ENCODE data around the gene TRPV4.

The TRPV4 gene

GRCh38 chr12:109804820-109805761, 28.1 kb downstream of the TRPV4 start:
- peak; percentile 51 for DNase-seq

DNA sequence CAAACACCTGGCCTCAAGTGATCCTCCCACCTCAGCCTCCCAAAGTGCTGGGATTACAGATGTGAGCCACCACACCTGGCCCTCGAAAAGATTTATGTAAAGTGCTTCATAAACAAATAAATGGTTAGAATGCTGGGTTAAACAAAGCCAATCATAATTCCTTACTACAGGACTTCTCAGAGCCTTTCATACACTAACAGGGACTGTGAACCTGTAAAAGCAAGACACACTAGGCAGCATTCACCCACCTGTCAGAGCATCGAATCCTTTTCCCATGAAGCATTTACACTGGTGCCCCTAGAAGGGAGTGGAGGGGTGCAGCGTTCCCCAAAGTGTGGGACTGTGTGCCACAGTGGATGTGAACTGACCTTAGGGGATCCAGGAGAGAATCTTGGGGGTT, 29.5 kb downstream of the TRPV4 start:
- no peak for DNase-seq

GRCh38 chr12:109802828-109803227, 30.4 kb downstream of the TRPV4 start:
- DNase-seq = no peak

GRCh38 chr12:109800536-109800935, 32.7 kb downstream of the TRPV4 start:
- no peak for DNase-seq

DNA sequence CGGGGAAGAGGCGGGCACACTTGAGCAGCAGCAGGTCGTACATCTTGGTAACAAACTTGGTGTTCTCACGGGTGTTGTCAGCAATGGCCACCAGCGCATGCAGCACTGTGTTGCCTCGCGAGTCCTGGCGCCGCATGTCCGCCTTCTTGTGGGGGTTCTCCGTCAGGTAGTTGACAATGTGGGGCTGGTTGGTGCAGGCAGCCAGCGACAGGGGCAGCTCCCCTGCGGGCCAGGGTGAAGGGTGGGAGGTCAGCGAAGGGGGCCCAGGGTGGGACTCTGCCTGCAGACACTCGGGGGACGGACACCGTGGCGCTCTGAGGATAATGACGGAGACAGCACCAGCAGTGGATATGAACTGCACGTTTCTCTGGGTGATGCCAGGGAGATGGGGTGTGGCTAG, 34.5 kb downstream of the TRPV4 start:
- DNase-seq = no peak

GRCh38 chr12:109797905-109798669, 35.1 kb downstream of the TRPV4 start:
- DNase-seq = no peak

DNA sequence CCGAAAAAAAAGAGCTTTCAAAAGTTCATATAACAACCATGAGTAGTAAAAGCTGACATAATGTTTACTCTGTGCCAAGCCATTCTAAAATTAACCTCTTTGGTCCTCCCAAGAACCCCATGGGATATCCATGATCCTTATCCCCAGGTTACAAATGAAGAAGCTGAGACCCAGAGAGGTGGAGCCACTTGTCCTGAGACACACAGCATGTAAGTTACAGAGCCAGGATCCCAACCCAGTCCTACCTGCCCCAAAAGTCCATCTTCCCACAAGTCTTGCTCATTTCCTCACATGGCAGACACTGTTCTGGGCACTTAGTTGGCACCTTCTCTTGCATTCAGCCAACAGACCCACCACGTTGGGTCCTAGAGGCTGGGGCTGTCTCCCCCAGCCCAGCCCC, 37.1 kb downstream of the TRPV4 start:
- DNase-seq = no peak

GRCh38 chr12:109795023-109795422, 38.2 kb downstream of the TRPV4 start:
- DNase-seq = no peak

GRCh38 chr12:109793826-109794501, 39.2 kb downstream of the TRPV4 start:
- no peak for DNase-seq

DNA sequence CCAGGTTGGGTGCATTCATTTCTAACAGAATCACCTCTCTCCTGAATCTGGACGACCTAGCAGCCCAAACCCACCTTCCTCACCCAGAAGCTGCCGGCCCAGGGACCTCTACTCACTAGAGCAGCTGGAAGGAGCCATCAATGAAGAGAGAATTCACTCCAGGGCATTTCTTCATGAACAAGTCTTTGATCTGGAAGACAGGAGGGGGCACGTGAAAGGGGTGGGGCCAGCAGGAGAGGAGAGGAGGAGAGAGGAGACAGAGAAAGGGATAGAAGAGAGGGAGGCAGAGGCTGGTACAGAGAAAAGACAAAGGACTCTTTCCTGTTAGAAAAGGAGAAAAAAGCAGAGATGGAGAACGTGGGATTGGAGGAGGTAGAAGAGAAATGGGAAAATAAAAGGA, 39.8 kb downstream of the TRPV4 start:
- no peak for DNase-seq

DNA sequence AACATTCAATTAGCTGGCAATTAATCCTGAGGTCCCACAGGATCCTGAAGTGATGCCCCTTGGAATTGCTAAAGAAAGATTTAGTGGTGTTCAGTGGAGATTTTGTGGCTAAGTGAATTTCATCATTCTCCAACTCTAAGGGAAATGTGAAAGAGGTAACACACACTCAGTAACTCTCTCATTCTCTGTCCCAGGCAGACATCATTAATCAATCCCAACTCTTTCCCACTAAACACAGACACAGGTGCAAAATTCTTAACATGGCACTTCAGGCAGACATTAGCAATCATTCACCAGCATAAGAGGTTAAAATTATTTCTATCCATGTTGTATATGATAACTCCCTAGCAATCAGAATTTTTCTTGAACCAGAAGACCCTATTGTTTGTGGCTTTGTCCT, 40.2 kb downstream of the TRPV4 start:
- DNase-seq = no peak

DNA sequence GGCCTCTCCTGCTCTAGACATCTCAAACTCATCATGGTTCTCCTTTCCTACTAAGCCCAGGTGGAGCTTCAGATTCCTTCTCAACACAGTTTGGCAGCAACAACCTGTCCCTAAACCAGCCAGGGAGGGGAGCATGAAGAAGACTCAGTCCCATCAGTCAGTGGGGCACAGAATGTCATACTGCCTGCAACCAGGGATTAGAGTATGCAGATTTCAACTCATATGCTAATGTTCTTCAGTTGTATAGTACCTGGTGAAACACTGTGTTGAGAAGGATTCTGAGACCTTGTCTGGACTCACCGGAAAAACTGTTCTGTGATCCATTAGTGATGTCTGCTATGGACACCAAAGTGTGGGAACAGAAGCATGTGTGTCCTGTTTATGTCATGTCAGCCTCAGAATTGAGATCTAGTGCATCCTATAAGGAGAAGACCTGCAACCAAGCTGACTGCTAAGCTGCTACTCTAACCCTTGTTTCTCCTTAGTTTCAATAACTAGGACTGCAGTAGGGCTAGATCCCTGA, 43.6 kb downstream of the TRPV4 start:
- DNase-seq = no peak

GRCh38 chr12:109786799-109787198, 46.4 kb downstream of the TRPV4 start:
- no peak for DNase-seq

GRCh38 chr12:109785854-109786253, 47.3 kb downstream of the TRPV4 start:
- no peak for DNase-seq

DNA sequence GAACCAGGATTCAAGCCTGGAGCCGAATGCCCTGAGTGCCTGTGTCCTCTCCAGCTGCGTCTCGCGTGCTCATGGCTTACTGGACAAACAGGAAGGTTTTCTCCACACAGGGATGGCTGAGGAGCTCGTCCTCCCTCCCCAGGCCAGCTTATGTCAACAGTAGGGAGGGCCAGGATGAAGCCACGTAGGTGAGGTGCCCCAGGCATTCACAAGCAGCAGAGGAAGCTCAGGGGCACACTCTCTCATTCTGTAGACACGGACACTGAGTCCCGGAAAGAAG, 49.3 kb downstream of the TRPV4 start:
- DNase-seq = no peak

DNA sequence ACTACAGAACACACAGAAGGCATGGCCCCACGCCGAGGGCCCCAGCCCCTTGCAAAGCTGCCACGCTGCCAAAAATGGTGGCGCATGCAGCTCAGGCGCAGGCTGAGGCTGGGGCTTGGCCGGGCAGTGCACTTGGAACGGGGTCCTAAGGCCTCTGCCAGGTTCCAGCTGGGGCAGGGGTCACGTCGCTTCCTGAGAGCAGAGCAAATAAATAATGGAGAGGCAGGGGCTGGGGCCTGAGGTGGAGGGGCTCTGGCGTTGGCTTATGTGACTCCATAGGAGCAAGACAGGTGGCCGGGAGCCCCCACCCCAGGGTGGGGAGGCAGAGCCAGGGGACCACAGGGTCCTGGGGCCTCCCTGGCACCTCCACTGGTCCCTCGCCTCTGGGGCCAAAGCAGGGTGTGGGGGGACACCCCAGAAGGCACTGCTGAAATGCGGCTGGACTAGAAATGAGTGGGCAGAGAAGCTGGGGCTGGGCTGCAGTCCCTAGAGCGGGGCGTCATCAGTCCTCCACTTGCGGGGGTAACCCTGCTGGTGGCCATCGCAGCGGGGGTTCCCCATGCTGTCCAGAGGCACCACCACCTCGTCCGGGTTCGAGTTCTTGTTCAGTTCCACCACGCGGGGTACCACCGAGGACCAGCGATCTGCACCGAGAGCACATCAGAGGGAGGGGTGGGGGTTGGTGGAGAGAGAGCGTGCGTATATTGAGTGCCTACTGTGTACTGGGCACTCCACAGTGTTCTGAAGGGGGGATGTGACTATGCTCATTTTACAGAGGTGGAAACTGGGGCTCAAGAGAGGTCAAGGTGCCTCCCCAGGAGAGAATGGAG, 49.8 kb downstream of the TRPV4 start:
- DNase-seq = no peak

- DNase-seq = no peak
These were observed 50.9 kb downstream of the TRPV4 start for GRCh38 chr12:109782326-109782703.

- no peak for DNase-seq
These were observed 51.4 kb downstream of the TRPV4 start for GRCh38 chr12:109781668-109782325.

DNA sequence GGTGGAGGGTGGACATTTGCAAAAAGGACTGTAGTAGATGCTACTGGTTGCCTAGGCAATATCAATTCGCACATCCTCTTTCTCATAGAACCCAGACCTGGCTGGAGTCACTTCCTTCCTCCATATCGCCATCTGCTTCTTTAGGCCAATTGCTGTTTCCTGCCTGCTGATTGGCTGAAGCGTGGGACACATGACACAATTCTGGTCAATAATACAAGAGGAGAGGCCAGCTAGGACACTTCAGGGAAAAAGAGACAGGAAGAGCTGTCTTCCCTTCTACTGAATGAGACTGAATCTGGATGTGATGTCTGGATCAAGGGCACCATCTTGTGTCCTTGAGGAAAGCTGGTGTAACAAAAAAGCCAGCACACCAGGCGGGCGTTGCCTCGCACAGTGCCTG, 53.8 kb downstream of the TRPV4 start:
- no peak for DNase-seq

DNA sequence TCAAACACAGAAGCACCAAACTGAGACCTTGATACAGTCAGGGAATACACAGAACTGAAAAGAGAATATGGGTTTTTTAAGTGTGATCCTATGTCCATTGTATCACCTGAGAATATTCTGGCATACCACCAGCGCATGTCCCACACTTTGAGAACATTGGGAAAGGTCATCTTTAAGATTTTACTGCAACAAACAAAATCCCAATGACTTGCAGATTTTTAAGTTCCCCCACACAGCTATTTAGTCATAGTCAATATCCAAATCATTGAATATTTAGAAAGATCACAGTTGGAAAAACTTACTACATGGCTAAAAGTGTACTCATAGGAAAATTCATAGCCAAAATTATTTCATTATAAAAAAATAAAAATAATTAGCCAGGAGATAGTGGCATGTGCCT, 54.5 kb downstream of the TRPV4 start:
- no peak for DNase-seq

DNA sequence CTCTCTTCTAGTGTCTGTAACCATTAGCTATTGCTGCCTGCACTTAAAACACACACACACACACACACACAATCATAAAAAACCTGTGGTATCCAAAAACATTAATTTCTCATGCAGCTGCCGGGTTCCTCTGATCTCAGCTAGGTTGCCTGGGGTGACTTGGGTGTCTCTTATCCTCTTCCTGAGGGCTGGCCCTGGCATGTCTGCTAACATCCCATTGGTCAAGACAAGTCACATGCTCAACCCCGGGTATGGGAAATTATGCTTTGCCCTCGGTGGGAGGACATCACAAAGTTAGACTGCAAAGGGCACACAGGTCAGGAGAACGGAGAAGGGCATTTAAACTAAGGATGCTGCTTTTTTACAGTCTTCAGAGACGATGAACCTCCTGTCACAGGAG, 55.7 kb downstream of the TRPV4 start:
- no peak for DNase-seq

DNA sequence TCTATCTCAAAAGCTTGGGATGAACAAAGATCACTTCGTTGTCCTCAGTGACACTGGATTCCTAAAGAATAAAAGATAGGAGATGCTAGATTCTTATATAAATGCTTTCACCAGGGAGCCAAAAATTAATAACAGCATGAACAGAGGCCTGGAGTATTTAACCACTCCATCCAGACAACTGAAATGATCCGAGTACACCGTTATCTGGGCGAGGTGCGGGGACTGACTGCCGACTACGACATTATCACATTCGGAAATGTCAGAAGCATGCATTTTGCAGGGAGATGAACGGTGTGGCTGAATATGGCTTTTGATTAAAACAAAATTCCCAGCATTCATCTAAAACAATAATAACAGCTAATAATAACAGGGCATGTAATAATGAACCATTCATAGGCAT, 56.6 kb downstream of the TRPV4 start:
- no peak for DNase-seq

Measured in activated CD4-positive, alpha-beta T cell treated with anti-CD3 and anti-CD28 coated beads for 1 hour (primary cell).